H9 (cell line): ENCODE measurements around the gene GIPC3. TPM values are rescaled to one million over a fixed set of nuclear protein-coding genes. Genes with fewer than 3 reads are reported as not detected.

Source experiments
- DNase-seq: peaks from one replicate; pipeline ENCODE4 v3.0.0-alpha.2; 2017
- H2AFZ ChIP-seq: one replicate; pipeline ENCODE4 v1.6.1; 2013; ENCODE audit warnings: mild to moderate bottlenecking, low read length, control low read depth, moderate library complexity
- H2AK5ac ChIP-seq: 2 replicates; pipeline ENCODE4 v1.6.1; 2013; ENCODE audit warnings: low read length, control low read depth, mixed read lengths; ENCODE audit not compliant: insufficient read length
- H2BK120ac ChIP-seq: one replicate; pipeline ENCODE4 v1.6.1; 2013; ENCODE audit warnings: low read depth, mild to moderate bottlenecking, low read length, control low read depth, inconsistent platforms; ENCODE audit not compliant: poor library complexity, severe bottlenecking
- H2BK12ac ChIP-seq: 2 replicates; pipeline ENCODE4 v1.6.1; 2013; ENCODE audit warnings: low read length, control low read depth, mixed read lengths, low read depth; ENCODE audit not compliant: insufficient read length
- H2BK15ac ChIP-seq: 2 replicates; pipeline ENCODE4 v1.6.1; 2013; ENCODE audit warnings: low read depth, low read length, control low read depth
- H2BK20ac ChIP-seq: one replicate; pipeline ENCODE4 v1.6.1; 2013; ENCODE audit warnings: low read depth, mild to moderate bottlenecking, low read length, control low read depth, inconsistent platforms; ENCODE audit not compliant: poor library complexity, severe bottlenecking
- H2BK5ac ChIP-seq: 2 replicates; pipeline ENCODE4 v1.6.1; 2013; ENCODE audit warnings: low read length, control low read depth, mixed read lengths; ENCODE audit not compliant: insufficient read length
- H3K14ac ChIP-seq: 2 replicates; pipeline ENCODE4 v1.6.1; 2013; ENCODE audit warnings: low read length, control low read depth; ENCODE audit not compliant: insufficient read depth
- H3K18ac ChIP-seq: 2 replicates; pipeline ENCODE4 v1.6.1; 2013; ENCODE audit warnings: low read depth, mild to moderate bottlenecking, mixed read lengths, low read length, control low read depth; ENCODE audit not compliant: insufficient read length
- H3K23ac ChIP-seq: 2 replicates; pipeline ENCODE4 v1.6.1; 2013; ENCODE audit warnings: low read length, control low read depth, mixed read lengths, low read depth; ENCODE audit not compliant: insufficient read length
- H3K23me2 ChIP-seq: 2 replicates; pipeline ENCODE4 v1.6.1; 2013; ENCODE audit warnings: low read depth, mild to moderate bottlenecking, mixed read lengths, low read length, control low read depth; ENCODE audit not compliant: insufficient read length, poor library complexity, severe bottlenecking
- H3K27ac ChIP-seq: 2 replicates; pipeline ENCODE4 v1.5.1; 2013; ENCODE audit warnings: low read length, control low read depth, mixed read lengths, low read depth; ENCODE audit not compliant: insufficient read length
- H3K27me3 ChIP-seq: 2 replicates; pipeline ENCODE4 v1.6.1; 2013; ENCODE audit warnings: low read length, control low read depth, inconsistent platforms; ENCODE audit not compliant: insufficient read depth
- H3K4ac ChIP-seq: 2 replicates; pipeline ENCODE4 v1.6.1; 2013; ENCODE audit warnings: low read depth, mild to moderate bottlenecking, control low read depth, inconsistent platforms, low read length, moderate library complexity
- H3K4me1 ChIP-seq: 2 replicates; pipeline ENCODE4 v1.6.1; 2013; ENCODE audit warnings: low read length, control low read depth, inconsistent platforms; ENCODE audit not compliant: insufficient read depth
- H3K4me2 ChIP-seq: 2 replicates; pipeline ENCODE4 v1.6.1; 2013; ENCODE audit warnings: low read length, control low read depth, mixed read lengths; ENCODE audit not compliant: insufficient read length, insufficient read depth
- H3K56ac ChIP-seq: 2 replicates; pipeline ENCODE4 v1.6.1; 2013; ENCODE audit warnings: low read depth, mild to moderate bottlenecking, mixed read lengths, low read length, control low read depth; ENCODE audit not compliant: insufficient read length
- H3K79me1 ChIP-seq: 2 replicates; pipeline ENCODE4 v1.6.1; 2013; ENCODE audit warnings: low read depth, mild to moderate bottlenecking, moderate library complexity, low read length, control low read depth, inconsistent platforms; ENCODE audit not compliant: insufficient read depth, poor library complexity, severe bottlenecking
- H3K79me2 ChIP-seq: 2 replicates; pipeline ENCODE4 v1.6.1; 2013; ENCODE audit warnings: low read length, control low read depth, inconsistent platforms; ENCODE audit not compliant: insufficient read depth
- H3K9ac ChIP-seq: 2 replicates; pipeline ENCODE4 v1.6.1; 2013; ENCODE audit warnings: low read length, control low read depth, mixed read lengths; ENCODE audit not compliant: insufficient read length; ENCODE audit errors: extremely low read depth
- H3K9me3 ChIP-seq: one replicate; pipeline ENCODE4 v1.6.1; 2013; ENCODE audit warnings: low read depth, low read length, inconsistent platforms; ENCODE audit not compliant: control insufficient read depth
- H3T11ph ChIP-seq: one replicate; pipeline ENCODE4 v1.6.1; 2013; ENCODE audit warnings: mild to moderate bottlenecking, low read length, control low read depth, inconsistent platforms
- H4K20me1 ChIP-seq: one replicate; pipeline ENCODE4 v1.6.1; 2013; ENCODE audit not compliant: control insufficient read depth, insufficient read length, insufficient read depth
- H4K5ac ChIP-seq: 2 replicates; pipeline ENCODE4 v1.6.1; 2013; ENCODE audit warnings: low read depth, mild to moderate bottlenecking, mixed read lengths, low read length, control low read depth; ENCODE audit not compliant: insufficient read length
- H4K8ac ChIP-seq: replicated peaks from 2 replicates; pipeline ENCODE4 v1.6.1; 2013; ENCODE audit warnings: low read length, control low read depth, mixed read lengths, low read depth; ENCODE audit not compliant: insufficient read length
- H4K91ac ChIP-seq: 2 replicates; pipeline ENCODE4 v1.6.1; 2013; ENCODE audit warnings: low read depth, mild to moderate bottlenecking, moderate library complexity, mixed read lengths, low read length, control low read depth; ENCODE audit not compliant: insufficient read length
- H3K27ac Mint-ChIP-seq, 3 experiments: 2 replicates in 2 of 3; 3 replicates in 1 of 3; pipeline ENCODE4 v1.8.0; 2020 to 2021; ENCODE audit warnings: mixed read lengths in 3 of 3, mild to moderate bottlenecking in 1 of 3, moderate library complexity in 1 of 3
- H3K27me3 Mint-ChIP-seq: 2 replicates; pipeline ENCODE4 v1.8.0; 2021; ENCODE audit warnings: low read depth, mild to moderate bottlenecking, moderate library complexity, mixed read lengths
- H3K36me3 Mint-ChIP-seq, 3 experiments: 2 replicates in 2 of 3; 3 replicates in 1 of 3; pipeline ENCODE4 v1.8.0; 2020 to 2021; ENCODE audit warnings: low read depth in 3 of 3, mixed read lengths in 3 of 3; ENCODE audit not compliant: insufficient read depth in 1 of 3
- H3K4me1 Mint-ChIP-seq, 2 experiments: 2 replicates each; pipeline ENCODE4 v1.8.0; 2020; ENCODE audit warnings: mixed read lengths in 2 of 2
- H3K4me3 Mint-ChIP-seq, 2 experiments: 2 replicates in 1 of 2; 3 replicates in 1 of 2; pipeline ENCODE4 v1.8.0; 2020 to 2021; ENCODE audit warnings: mild to moderate bottlenecking in 2 of 2, mixed read lengths in 2 of 2, moderate library complexity in 1 of 2
- H3K9me3 Mint-ChIP-seq, 2 experiments: 2 replicates in 1 of 2; 3 replicates in 1 of 2; pipeline ENCODE4 v1.8.0; 2020; ENCODE audit warnings: mild to moderate bottlenecking in 2 of 2, mixed read lengths in 2 of 2, moderate library complexity in 1 of 2
- CTCF ChIP-seq: fragments of 200-600 bp; sonication (generic); conservative IDR thresholded peaks from 3 replicates; pipeline ENCODE4 v1.8.0; 2021; ENCODE audit warnings: antibody characterized with exemption, mild to moderate bottlenecking
- WGBS: extraction: QIAGEN DNeasy Blood & Tissue Kit; methylation state at CpG from one replicate; pipeline ENCODE4 v1.1.7; 2013; ENCODE audit warnings: missing lambda C conversion rate, low lambda C conversion rate, mixed read lengths; ENCODE audit not compliant: insufficient read length; ENCODE audit errors: extremely low coverage; 5-methylcytosine and 5-hydroxymethylcytosine counted together
- total RNA-seq: library from RNA; stranded (reverse); gene quantifications from 2 replicates; pipeline ENCODE4 v1.2.1, GENCODE V29; 2021

The GIPC3 gene
- total RNA-seq, 1 experiment from 2014 or later = 1.6 TPM

GRCh38 chr19:3595521-3596061 is 10.3 kb downstream of the GIPC3 start:
- Histone ChIP-seq H3K23me2 (no peaks in the 10 kb centered on the region), H3K4ac (no peak overlapping the region), H3K18ac (no peak overlapping the region), H2BK120ac (no peak overlapping the region), H3K23ac (no peak overlapping the region), H3K4me2 (no peak overlapping the region), H2AFZ (no peak overlapping the region), H4K8ac (no peak overlapping the region), H3K4me1 (no peaks in the 10 kb centered on the region), H2BK12ac (no peak overlapping the region), H2BK5ac (no peak overlapping the region), H3K9ac (no peak overlapping the region), H3T11ph (no peak overlapping the region), H4K5ac (no peak overlapping the region), H3K27ac (no peak overlapping the region), H4K91ac (no peak overlapping the region), H2BK15ac (no peak overlapping the region; the same call in 1 of the 2 replicates), H4K20me1 (no peaks in the 10 kb centered on the region), H2BK20ac (no peak overlapping the region), H3K56ac (no peak overlapping the region), H3K14ac (no peak overlapping the region), H3K79me1 (no peaks in the 10 kb centered on the region), H3K79me2 (no peaks in the 10 kb centered on the region), H3K27me3 (peaks cover 4% of the 10 kb centered on the region; the same call in 1 of the 2 replicates), H3K9me3 (no peaks in the 10 kb centered on the region), H2AK5ac (no peak overlapping the region)
- no peak overlapping the region for H3K4me3 Mint-ChIP-seq
- H3K36me3 Mint-ChIP-seq = no peaks in the 10 kb centered on the region; a peak in 1 of 7 replicates
- no CpG with 5 or more reads among the region's 34 CpGs for WGBS
- peaks cover 42% of the 10 kb centered on the region for H3K27me3 Mint-ChIP-seq
- no peak for TF ChIP-seq CTCF
- DNase-seq = peak; percentile 26
- peaks cover 10 to 12% of the 10 kb centered on the region in 2 experiments for H3K9me3 Mint-ChIP-seq
- no peaks in the 10 kb centered on the region for H3K4me1 Mint-ChIP-seq
- H3K27ac Mint-ChIP-seq = no peak overlapping the region
